ENCODE measurements around the gene REC114. TPM values are rescaled to one million over a fixed set of nuclear protein-coding genes. Genes with fewer than 3 reads are reported as not detected.

Gene REC114
- total and polyA plus RNA-seq, 12 donors, result 0.28 to 0.62 (median 0.44) TPM; not detected in 8

- Histone ChIP-seq H3K27ac (no peak overlapping the region), H3K27me3 (peaks cover 0 to 3% (median 0%) of the 10 kb centered on the region in 7 donors), H3K36me3 (no peaks in the 10 kb centered on the region), H3K4me1 (peaks cover 0 to 8% (median 0%) of the 10 kb centered on the region in 9 donors), H3K9me3 (peaks cover 0 to 2% (median 0%) of the 10 kb centered on the region in 11 donors), H3K4me3 (no peak overlapping the region)
- TF ChIP-seq CTCF (IDR thresholded peaks at IDR 0.05), result no peak
- WGBS, 2 donors, result 55 to 60% methylated on average over 5 of the region's 5 CpGs
- ATAC-seq, result no peak
- DNase-seq, result no peak
- intact Hi-C loops (cut with DNase I), result no loop called here
These were observed 14.4 kb downstream of the REC114 start for GRCh38 chr15:73457334-73457733.

- no peak overlapping the region for H3K4me3 ChIP-seq
- H3K36me3 ChIP-seq, result no peaks in the 10 kb centered on the region
- no peaks in the 10 kb centered on the region for H3K9me3 ChIP-seq
- ATAC-seq (no peak), DNase-seq (no peak)
- intact Hi-C loops (cut with DNase I), result loop anchor here in 1 of 10 donors (2.0 kb wide), 1 partner anchor 58 kb away; no protein-coding TSS in a partner anchor
- TF ChIP-seq CTCF (IDR thresholded peaks at IDR 0.05), result no peak
- H3K27me3 ChIP-seq, result peaks cover 0 to 7% (median 0%) of the 10 kb centered on the region in 7 donors
- peaks cover 0 to 8% (median 0%) of the 10 kb centered on the region in 9 donors for H3K4me1 ChIP-seq
- H3K27ac ChIP-seq, result no peak overlapping the region
These were observed 17.7 kb downstream of the REC114 start for GRCh38 chr15:73460662-73461061.

GRCh38 chr15:73464602-73465001, 21.6 kb downstream of the REC114 start:
- no peak for ATAC-seq
- Histone ChIP-seq H3K9me3 (no peaks in the 10 kb centered on the region), H3K27ac (no peak overlapping the region), H3K4me1 (peaks cover 0 to 8% (median 0%) of the 10 kb centered on the region in 9 donors), H3K27me3 (peaks cover 0 to 12% (median 4%) of the 10 kb centered on the region in 7 donors), H3K4me3 (no peak overlapping the region), H3K36me3 (no peaks in the 10 kb centered on the region)
- 55 to 64% methylated on average over 2 of the region's 2 CpGs for WGBS, 2 donors
- intact Hi-C loops (cut with DNase I), result no loop called here
- peak in 1 of 9 donors; percentile 18 for TF ChIP-seq CTCF (IDR thresholded peaks at IDR 0.05)
- no peak for DNase-seq

GRCh38 chr15:73467758-73468157, 24.8 kb downstream of the REC114 start:
- intact Hi-C loops (cut with DNase I), result no loop called here
- no peak for TF ChIP-seq CTCF (IDR thresholded peaks at IDR 0.05)
- H3K27me3 ChIP-seq, result peaks cover 0 to 25% (median 4%) of the 10 kb centered on the region in 7 donors
- H3K36me3 ChIP-seq, result no peaks in the 10 kb centered on the region
- DNase-seq, result no peak
- WGBS, 2 donors, result 75 to 80% methylated on average over 3 of the region's 3 CpGs
- no peaks in the 10 kb centered on the region for H3K4me1 ChIP-seq
- no peak for ATAC-seq
- H3K4me3 ChIP-seq, result no peak overlapping the region
- H3K27ac ChIP-seq, result no peak overlapping the region
- no peaks in the 10 kb centered on the region for H3K9me3 ChIP-seq
